HepG2 (cell line): ENCODE measurements around the gene DZANK1. TPM values are rescaled to one million over a fixed set of nuclear protein-coding genes. Genes with fewer than 3 reads are reported as not detected.

Experiments used
- CCAR2 ChIP-seq: fragments of 200-400 bp; formaldehyde crosslinking; optimal IDR thresholded peaks from 2 replicates; pipeline ENCODE3; 2018; ENCODE audit warnings: low read depth, mild to moderate bottlenecking, low read length, moderate library complexity
- ELF1 ChIP-seq: sonication (generic); formaldehyde crosslinking; IDR thresholded peaks from 2 replicates; pipeline ENCODE4 v1.4.0; 2020; ENCODE audit warnings: missing genetic modification reagents
- ERF ChIP-seq: IDR thresholded peaks from 2 replicates; pipeline ENCODE4 v1.6.1; 2018; ENCODE audit warnings: missing biosample characterization, missing genetic modification reagents
- KLF9 ChIP-seq: IDR thresholded peaks from 2 replicates; pipeline ENCODE4 v1.6.1; 2016; ENCODE audit warnings: low read depth
- MAFF ChIP-seq: IDR thresholded peaks from 2 replicates; pipeline ENCODE4 v1.6.1; 2011; ENCODE audit warnings: low read depth, low read length, improper control_type of control experiment
- MATR3 ChIP-seq: sonication (generic); formaldehyde crosslinking; IDR thresholded peaks from 2 replicates; pipeline ENCODE4 v1.4.0; 2020; ENCODE audit warnings: missing genetic modification reagents
- MEIS1 ChIP-seq: sonication (generic); formaldehyde crosslinking; IDR thresholded peaks from 2 replicates; pipeline ENCODE4 v1.9.0; 2021; ENCODE audit warnings: mild to moderate bottlenecking, missing genetic modification reagents, moderate library complexity, borderline replicate concordance
- TOPORS ChIP-seq: sonication (generic); formaldehyde crosslinking; IDR thresholded peaks from 2 replicates; pipeline ENCODE4 v1.8.0; 2023; ENCODE audit warnings: mild to moderate bottlenecking, missing genetic modification reagents
- U2AF1 ChIP-seq: fragments of 200-400 bp; formaldehyde crosslinking; optimal IDR thresholded peaks from 2 replicates; pipeline ENCODE3; 2017; ENCODE audit warnings: mild to moderate bottlenecking, low read depth, low read length
- ZKSCAN8 ChIP-seq: IDR thresholded peaks from 2 replicates; pipeline ENCODE4 v1.6.1; 2016; ENCODE audit warnings: borderline replicate concordance, missing genetic modification reagents, missing compliant biosample characterization
- ZNF275 ChIP-seq: sonication (generic); formaldehyde crosslinking; IDR thresholded peaks from 2 replicates; pipeline ENCODE4 v1.8.0; 2022; ENCODE audit warnings: missing genetic modification reagents, mild to moderate bottlenecking, inconsistent platforms, borderline replicate concordance
- ZNF598 ChIP-seq: sonication (generic); formaldehyde crosslinking; IDR thresholded peaks from 2 replicates; pipeline ENCODE4 v1.5.1; 2020; ENCODE audit warnings: mild to moderate bottlenecking, missing genetic modification reagents, borderline replicate concordance
- ZNF883 ChIP-seq: sonication (generic); formaldehyde crosslinking; IDR thresholded peaks from 2 replicates; pipeline ENCODE4 v1.5.1; 2020; ENCODE audit warnings: mild to moderate bottlenecking, missing genetic modification reagents; ENCODE audit errors: not compliant biosample characterization
- ZNF891 ChIP-seq: sonication (generic); formaldehyde crosslinking; IDR thresholded peaks from 2 replicates; pipeline ENCODE4 v1.5.0; 2020; ENCODE audit warnings: mild to moderate bottlenecking, missing genetic modification reagents
- ZSCAN12 ChIP-seq: sonication (generic); formaldehyde crosslinking; IDR thresholded peaks from 2 replicates; pipeline ENCODE4 v1.9.0; 2021; ENCODE audit warnings: mild to moderate bottlenecking, missing genetic modification reagents
- polyA plus RNA-seq, 8 experiments: library from polyadenylated mRNA; depleted of rRNA in 3 of 8; stranded (reverse) in 7 of 8; unstranded in 1 of 8; fragments of >200 nt; fragmentation: Illumina TruSeq in 4 of 8; extraction: Trizol in 4 of 8; gene quantifications; 2 replicates each; pipeline versions ENCODE4 v1.2.1 to v1.2.3, GENCODE V29; 2011 to 2016; ENCODE audit warnings: low read depth in 4 of 8, missing spikeins in 1 of 8, mixed read lengths in 1 of 8; ENCODE audit not compliant: insufficient read depth in 1 of 8
- total RNA-seq, 5 experiments: library from RNA; depleted of rRNA; stranded (reverse); fragments of >200 nt; fragmentation: Illumina TruSeq; extraction: Trizol; gene quantifications; 2 replicates each; pipeline ENCODE4 v1.2.3, GENCODE V29; 2016; ENCODE audit warnings: low read depth in 1 of 5
- TF ChIP-seq, protein P1 (sequence below): sonication (generic); formaldehyde crosslinking; conservative IDR thresholded peaks from 2 replicates; pipeline ENCODE4 v1.4.0; 2020; ENCODE audit warnings: missing genetic modification reagents
- TF ChIP-seq, protein P2 (sequence below): sonication (generic); formaldehyde crosslinking; IDR thresholded peaks from 2 replicates; pipeline ENCODE4 v1.4.0; 2020; ENCODE audit warnings: missing genetic modification reagents; ENCODE audit errors: not compliant biosample characterization
- TF ChIP-seq, protein P3 (sequence below): sonication (generic); formaldehyde crosslinking; IDR thresholded peaks from 2 replicates; pipeline ENCODE4 v1.8.1; 2023; ENCODE audit warnings: mild to moderate bottlenecking, moderate library complexity, missing genetic modification reagents
- TF ChIP-seq, protein P4 (sequence below): IDR thresholded peaks from 2 replicates; pipeline ENCODE4 v1.6.1; 2016; ENCODE audit warnings: missing genetic modification reagents, missing compliant biosample characterization
- TF ChIP-seq, protein P5 (sequence below), 2 experiments: IDR thresholded peaks; 2 replicates each; pipeline ENCODE4 v1.6.1; 2011 to 2012; ENCODE audit warnings: low read length in 2 of 2, borderline replicate concordance in 1 of 2, low read depth in 1 of 2, mild to moderate bottlenecking in 1 of 2, moderate library complexity in 1 of 2

Gene DZANK1
- total and polyA plus RNA-seq, 2 of the 13 experiments (the other 11 are each of a cell fraction or from before 2014, with no cell fraction given), result 1.6 to 3.2 TPM

DNA sequence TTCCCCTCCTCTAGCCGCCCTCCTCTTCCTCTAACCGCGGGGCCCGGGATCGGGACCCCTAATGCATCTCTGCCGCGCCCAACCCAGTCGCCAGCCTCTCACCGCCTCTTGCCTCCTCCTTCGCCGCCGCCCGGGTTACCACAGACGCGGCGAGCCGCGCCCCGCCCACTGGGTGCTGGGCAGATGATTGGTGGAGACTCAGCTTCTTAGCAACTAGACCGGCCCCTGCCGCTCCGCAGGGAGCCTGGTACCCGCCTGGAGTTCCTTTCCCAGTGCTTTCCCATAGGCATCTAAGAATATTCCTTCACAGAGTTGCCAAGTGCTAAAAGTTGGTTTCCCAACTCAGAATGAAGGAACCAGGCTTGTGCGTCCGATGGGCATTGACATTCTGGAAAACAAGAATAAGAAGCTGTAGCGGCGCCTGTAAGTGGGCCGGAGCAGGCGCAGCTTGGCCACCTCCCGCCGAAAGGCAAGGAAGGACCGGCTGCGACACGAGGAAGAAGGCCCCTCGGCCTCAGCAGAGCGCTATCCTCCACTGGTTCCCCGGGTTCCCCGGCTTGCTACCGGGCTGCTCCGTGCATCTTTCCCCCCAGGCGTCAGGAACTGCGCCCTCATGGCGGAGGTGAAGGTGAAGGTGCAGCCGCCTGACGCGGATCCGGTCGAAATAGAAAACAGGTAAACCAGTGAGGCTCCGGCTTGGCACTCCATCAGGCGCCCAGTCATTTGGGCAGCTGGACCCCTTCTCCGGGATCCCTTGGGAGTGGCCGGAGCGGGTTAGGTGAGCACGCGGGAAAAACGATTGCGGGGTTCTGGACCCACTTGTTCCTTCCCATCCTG is at the start of gene DZANK1, which contains the start of gene POLR3F (continued):
- peak; percentile 33; the same call in 1 of the 2 replicates for TF ChIP-seq ZNF598 (CRISPR knock-in tag)
- TF ChIP-seq ERF (CRISPR knock-in tag), result peak; percentile 87
- TF ChIP-seq TOPORS (CRISPR knock-in tag), result no peak; the same call in none of the 2 replicates
- TF ChIP-seq, protein P1, sequence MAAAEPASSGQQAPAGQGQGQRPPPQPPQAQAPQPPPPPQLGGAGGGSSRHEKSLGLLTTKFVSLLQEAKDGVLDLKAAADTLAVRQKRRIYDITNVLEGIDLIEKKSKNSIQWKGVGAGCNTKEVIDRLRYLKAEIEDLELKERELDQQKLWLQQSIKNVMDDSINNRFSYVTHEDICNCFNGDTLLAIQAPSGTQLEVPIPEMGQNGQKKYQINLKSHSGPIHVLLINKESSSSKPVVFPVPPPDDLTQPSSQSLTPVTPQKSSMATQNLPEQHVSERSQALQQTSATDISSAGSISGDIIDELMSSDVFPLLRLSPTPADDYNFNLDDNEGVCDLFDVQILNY, result peak; percentile 65; the same call in 1 of the 2 replicates
- 0 out of 2 replicates have a peak, but pooled peaks have one; percentile 51 for TF ChIP-seq ZNF891 (CRISPR knock-in tag)
- no peak for TF ChIP-seq KLF9
- peak; percentile 88 for TF ChIP-seq ELF1 (CRISPR knock-in tag)
- TF ChIP-seq ZNF275 (CRISPR knock-in tag), result peak; percentile 67; the same call in 1 of the 2 replicates
- peak; percentile 92; the same call in 1 of the 2 replicates for TF ChIP-seq ZSCAN12
- TF ChIP-seq, protein P2, sequence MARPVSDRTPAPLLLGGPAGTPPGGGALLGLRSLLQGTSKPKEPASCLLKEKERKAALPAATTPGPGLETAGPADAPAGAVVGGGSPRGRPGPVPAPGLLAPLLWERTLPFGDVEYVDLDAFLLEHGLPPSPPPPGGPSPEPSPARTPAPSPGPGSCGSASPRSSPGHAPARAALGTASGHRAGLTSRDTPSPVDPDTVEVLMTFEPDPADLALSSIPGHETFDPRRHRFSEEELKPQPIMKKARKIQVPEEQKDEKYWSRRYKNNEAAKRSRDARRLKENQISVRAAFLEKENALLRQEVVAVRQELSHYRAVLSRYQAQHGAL (CRISPR knock-in tag), result no peak
- TF ChIP-seq CCAR2, result peak; percentile 89
- TF ChIP-seq, protein P3, sequence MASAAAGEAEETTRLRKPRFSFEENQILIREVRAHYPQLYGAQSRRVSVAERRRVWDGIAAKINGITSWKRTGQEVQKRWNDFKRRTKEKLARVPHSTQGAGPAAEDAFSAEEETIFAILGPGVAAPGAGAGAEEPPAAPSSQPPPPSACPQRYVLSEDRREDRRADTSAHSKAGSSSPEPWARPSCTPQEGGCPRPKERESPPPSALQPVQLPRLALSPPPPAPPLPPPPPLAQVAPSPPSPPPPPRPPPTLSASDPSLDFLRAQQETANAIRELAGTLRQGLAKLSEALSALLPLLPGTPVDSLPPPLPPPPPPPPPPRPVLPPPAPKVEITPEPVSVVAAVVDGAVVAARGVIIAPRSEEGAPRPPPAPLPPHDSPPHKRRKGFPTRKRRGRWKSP (CRISPR knock-in tag), result peak; percentile 32; the same call in 1 of the 2 replicates
- TF ChIP-seq ZKSCAN8 (CRISPR knock-in tag), result peak; percentile 78; the same call in 1 of the 2 replicates
- peak; percentile 89; the same call in 1 of the 2 replicates for TF ChIP-seq MEIS1 (CRISPR knock-in tag)
- no peak; the same call in 1 of the 2 replicates for TF ChIP-seq MAFF
- TF ChIP-seq, protein P4, sequence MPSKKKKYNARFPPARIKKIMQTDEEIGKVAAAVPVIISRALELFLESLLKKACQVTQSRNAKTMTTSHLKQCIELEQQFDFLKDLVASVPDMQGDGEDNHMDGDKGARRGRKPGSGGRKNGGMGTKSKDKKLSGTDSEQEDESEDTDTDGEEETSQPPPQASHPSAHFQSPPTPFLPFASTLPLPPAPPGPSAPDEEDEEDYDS (CRISPR knock-in tag), result peak; percentile 36
- TF ChIP-seq U2AF1, result peak; percentile 77
- TF ChIP-seq ZNF883 (CRISPR knock-in tag), result peak; percentile 88
- TF ChIP-seq, protein P5, sequence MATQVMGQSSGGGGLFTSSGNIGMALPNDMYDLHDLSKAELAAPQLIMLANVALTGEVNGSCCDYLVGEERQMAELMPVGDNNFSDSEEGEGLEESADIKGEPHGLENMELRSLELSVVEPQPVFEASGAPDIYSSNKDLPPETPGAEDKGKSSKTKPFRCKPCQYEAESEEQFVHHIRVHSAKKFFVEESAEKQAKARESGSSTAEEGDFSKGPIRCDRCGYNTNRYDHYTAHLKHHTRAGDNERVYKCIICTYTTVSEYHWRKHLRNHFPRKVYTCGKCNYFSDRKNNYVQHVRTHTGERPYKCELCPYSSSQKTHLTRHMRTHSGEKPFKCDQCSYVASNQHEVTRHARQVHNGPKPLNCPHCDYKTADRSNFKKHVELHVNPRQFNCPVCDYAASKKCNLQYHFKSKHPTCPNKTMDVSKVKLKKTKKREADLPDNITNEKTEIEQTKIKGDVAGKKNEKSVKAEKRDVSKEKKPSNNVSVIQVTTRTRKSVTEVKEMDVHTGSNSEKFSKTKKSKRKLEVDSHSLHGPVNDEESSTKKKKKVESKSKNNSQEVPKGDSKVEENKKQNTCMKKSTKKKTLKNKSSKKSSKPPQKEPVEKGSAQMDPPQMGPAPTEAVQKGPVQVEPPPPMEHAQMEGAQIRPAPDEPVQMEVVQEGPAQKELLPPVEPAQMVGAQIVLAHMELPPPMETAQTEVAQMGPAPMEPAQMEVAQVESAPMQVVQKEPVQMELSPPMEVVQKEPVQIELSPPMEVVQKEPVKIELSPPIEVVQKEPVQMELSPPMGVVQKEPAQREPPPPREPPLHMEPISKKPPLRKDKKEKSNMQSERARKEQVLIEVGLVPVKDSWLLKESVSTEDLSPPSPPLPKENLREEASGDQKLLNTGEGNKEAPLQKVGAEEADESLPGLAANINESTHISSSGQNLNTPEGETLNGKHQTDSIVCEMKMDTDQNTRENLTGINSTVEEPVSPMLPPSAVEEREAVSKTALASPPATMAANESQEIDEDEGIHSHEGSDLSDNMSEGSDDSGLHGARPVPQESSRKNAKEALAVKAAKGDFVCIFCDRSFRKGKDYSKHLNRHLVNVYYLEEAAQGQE (IDR thresholded peaks at IDR 0.05; ENCODE audit: borderline replicate concordance in 1 of 2, low read depth in 1 of 2, low read length in 2 of 2), result peak in 1 of 2 experiments; percentile 53; a peak in 1 of 4 replicates
- TF ChIP-seq MATR3 (CRISPR knock-in tag), result no peak
